GM19438 (cell line): ENCODE data around the gene COX5A.
A peak's percentile ranks its signal among the peaks of the same experiment; 100 is the strongest.
"Not testable (repeated sequence)": the region's sequence is repeated elsewhere in the genome, so short reads cannot be mapped to it uniquely, and the experiment has no call there.

Experiments used
- ATAC-seq: cut with Tn5 transposase; IDR thresholded peaks from one replicate; pipeline ENCODE4 v1.9.1; 2021; ENCODE audit warnings: low read depth; ENCODE audit not compliant: unreplicated experiment

Gene COX5A

DNA sequence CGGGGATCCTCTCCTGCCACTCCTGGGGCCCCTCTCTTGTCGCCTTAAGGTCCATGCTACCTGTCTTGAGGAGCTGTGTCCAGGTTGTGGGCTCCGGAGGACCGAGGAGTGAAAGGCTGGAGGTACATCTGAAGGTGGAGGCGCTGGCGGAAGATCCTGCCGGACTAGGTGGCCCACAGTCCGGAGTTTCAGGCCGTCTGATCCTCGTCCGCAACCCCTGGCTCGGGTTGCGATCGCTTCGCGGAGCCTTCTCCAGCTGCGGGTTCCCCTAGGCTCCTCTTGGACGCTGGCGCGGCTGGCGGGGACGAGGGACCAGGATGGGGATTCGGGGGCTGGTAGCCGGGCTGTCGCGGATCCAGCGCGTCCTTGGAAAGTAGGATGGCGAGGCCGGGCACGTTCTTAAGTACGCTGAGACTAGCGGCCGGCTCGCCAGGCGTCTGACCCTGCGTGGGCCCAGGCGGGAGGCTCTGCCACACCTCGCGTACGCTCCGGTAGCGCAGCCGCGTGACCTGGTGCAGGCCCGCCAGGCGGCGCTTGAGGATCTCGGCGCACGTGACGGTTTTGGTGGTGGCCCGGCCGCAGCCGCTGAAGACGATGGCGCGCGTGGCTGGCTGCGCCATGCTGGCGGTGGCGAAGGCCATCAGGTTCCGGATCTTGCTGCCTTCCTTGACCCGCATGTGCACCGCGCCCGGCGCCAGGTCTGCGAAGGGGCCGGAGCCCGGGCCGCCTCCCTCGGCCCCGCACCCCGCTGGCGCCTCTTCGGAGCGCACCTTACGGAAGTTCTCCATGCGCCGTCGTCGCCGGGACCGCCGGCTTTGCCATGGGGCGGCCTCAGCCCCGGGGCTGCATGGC is 18.1 kb upstream of the COX5A start:
- ATAC-seq: peak; percentile 52

DNA sequence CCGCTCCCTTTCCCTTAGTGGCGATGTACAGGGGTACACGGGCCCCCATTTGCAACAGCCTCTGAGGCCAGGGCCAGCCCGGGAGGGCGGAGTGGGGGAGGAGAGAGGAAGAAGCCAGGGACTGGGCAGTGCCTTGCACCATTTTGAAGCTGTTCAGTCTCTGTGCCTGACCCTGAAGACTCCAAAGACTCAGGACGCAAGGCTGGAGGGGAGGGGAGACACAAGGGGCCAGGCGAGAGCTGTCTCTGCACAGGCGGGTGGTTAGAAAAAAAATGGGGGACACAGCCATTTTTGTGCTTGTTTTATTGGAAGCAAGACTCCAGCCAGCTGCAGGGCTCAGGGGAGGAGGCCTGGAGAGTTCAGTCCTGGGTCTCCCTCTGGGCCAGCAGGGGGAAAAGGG is 17.1 kb upstream of the COX5A start:
- no peak for ATAC-seq

- no peak for ATAC-seq
These were observed 16.6 kb upstream of the COX5A start for GRCh38 chr15:74954515-74954914.

DNA sequence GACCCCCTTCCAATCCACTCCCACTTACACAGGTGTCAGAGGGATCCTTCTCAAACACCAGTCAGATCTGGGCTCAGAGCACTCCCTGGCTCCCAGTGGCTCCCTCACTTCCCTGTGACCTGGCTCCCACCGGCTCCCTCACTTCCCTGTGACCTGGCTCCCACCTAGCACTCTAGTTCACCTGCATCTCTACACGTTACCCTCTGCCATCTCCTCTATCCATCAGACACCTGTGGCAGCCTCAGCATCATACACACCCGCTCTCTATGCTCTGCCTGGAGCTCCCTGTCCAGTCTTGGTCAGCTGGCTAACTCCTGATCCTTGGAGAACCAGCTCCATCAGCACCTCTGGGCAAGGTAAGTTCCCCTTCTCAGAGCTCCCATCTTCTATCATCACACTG is 13.1 kb upstream of the COX5A start:
- no peak for ATAC-seq

DNA sequence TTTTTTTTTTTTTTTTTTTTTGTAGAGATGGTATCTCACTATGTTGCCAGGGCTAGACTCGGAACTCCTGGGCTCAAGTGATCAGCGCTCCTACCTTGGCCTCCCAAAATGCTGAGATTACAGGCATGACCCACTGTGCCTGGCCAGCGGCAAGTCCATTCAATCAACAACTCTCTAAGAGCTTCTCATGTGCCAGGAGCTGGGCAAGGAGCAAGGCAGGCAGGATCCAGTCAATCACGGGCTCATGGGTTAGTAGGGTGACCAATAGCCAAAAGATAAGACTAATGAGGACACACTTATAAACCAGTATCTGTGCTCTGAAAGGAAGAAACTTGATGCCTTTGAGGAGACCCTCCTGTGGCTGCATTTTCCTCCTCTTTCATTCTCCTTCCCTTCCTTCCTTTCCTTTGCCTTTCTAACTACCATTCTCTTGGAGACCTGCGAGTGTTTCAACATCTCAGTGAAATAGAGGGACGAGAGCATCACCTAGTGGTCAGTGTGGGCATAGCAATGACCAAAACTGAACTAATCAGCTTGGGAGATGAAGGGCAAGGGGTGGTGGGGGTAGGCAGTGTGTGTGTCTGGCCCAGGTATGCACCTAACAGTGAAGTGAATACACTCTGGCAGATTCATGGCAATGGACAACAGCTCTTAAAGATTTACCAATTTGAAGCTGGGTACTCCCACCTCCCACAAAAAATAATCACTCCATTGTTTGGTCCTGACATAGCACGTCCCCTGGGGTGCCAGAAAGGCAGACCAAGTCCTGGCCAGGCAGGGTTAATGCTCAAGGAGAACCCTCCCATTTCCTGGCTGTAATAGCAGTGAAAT is 12.4 kb upstream of the COX5A start:
- ATAC-seq: no peak

DNA sequence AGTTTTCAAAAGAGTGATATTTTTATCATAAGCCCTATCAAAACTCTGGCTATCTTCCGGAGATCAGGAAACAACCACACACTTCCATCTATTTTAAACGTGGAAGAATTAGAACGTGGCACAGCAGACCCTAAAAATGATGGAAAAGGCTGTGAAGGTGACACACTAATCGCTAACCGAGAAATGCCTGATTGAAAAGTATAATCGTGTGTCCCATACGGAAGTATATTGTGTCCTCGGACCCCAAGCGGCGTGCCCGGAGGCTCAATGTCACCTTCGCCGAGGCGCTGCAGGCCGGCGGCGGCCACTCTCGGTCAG is 642 bp downstream of the COX5A start:
- no peak for ATAC-seq

GRCh38 chr15:74935193-74935592 is 2.7 kb downstream of the COX5A start:
- ATAC-seq: not testable (repeated sequence)

DNA sequence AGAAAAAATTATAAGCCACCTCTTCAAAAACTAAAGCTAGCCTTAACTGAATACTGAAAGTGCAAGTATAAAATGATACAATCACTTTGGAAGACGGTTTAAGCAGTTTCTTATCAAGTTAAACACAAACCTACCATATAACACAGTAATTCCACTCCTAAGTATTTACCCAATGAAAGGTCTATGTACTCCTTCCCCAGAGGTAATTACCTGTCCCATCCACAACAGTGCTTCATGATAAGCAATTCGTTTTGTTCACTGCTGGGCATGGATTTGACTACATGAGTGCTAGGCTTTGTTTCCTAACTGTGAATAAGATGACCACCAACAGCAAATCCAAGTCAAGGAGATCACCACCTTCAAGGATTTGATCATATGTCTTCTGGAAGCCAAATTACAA is 4.3 kb downstream of the COX5A start:
- no peak for ATAC-seq

DNA sequence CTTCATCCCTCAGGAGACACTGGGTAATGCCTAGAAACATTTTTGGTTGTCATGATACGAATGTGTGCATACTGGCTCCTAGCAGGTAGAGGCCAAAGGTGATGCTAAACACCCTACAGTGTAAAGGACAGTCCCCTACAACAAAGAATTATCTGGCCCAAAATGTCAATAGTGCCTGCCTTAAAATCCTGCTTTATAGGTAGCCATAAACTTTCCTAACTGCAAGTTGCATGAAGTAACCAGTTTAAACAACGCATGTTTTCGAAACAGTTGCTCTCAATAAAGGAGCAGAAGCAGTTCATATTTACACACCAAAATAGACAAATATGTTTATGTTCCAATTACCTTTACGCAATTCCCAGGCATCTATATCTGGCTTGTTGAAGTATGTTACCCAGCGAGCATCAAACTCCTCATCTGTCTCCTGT is 9.1 kb downstream of the COX5A start:
- ATAC-seq: no peak

DNA sequence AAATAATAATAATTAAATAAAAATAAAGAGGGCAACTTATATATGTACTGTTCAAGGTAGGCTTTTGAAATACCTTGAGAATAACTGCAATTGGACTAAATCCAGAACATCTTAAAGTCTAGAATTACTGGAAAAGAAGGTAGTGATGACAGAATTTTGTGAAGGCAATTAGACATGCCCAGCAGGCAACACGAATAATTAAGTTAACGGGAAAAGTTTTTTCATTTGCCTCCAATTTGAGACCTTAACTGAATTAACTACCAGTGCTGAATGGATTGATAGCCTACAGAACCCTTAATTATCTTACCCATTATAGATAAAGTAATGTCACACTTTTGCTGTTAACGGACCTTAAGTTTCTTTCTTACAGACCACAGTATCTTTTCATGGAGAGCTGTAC is 13.3 kb downstream of the COX5A start:
- no peak for ATAC-seq

DNA sequence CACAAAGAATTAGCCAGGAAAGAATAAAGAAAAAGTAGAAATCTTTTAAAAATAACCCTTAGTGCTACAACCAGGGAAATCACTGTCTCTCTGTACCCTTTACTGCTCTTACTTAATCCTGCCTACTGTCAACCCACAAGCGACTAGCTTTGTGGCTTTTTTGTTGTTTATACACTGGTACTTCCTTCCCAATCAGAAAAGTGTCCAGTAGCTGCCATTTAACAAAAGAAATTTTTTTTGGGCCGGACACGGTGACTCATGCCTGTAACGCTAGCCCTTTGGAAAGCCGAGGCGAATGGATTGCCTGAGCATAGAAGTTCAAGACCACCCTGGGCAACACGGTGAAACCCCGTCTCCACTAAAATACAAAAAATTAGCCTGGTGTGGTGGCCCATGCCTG is 17.4 kb downstream of the COX5A start:
- no peak for ATAC-seq

GRCh38 chr15:74917676-74918075 is 20.2 kb downstream of the COX5A start:
- no peak for ATAC-seq

GRCh38 chr15:74913799-74914198 is 24.1 kb downstream of the COX5A start:
- not testable (repeated sequence) for ATAC-seq

DNA sequence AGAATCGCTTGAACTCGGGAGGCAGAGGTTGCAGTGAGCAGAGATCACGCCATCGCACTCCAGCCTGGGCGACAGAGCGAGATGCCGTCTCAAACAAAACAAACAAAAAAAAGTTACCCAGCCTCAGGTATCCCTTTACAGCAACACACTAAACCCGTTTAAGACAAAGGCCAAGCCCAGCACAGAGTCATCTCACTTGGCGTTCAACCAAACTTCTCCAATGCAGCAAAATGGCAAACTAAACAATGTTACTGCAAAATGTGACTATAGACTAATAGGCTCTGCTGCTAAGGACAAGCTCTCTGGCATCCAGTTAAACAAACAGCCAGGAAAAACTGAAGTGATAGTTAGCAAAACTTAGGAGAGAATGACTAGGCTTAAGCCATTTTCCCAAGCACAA is 24.8 kb downstream of the COX5A start:
- no peak for ATAC-seq

GRCh38 chr15:74908635-74909034 is 29.2 kb downstream of the COX5A start:
- no peak for ATAC-seq

DNA sequence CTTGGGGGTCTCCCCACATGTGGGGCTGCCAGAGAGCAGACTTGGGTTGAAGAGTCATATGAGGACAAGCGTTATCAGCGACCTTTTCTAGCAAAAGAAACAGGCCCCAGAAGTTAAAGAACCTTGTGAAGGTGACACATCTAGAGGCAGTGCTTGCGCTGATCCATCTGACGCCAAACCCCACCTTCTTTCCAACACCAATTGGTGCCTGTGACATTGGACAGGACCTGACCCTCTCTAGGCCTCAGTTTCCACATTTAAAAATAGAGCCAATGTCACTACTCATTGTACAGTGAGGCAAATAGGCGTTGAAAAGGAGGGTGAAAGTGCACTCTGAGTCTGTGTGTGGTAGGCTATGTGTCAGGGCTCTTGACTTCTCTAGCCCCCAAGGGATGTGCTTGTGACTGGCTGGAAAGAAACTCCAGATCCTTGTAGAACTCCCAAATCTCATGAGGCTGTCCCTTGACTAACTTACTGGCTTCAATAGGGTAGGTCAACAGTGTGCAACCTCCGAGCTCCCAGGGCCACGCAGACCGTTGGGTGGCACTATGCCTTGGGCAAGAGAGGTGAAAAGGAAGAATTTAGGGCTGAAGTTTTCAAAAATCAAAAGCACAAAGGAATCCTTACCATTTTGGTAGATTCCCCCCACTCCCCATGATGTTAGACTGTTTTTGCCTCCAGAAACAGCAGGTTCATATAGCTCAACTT is 30.6 kb downstream of the COX5A start:
- ATAC-seq: no peak

GRCh38 chr15:74906450-74907162 is 31.3 kb downstream of the COX5A start, which contains the start of gene FAM219B:
Gene FAM219B, minus strand, starts transcription at chr15:74906851. Its CDS starts 51 bp downstream, at chr15:74906800.
- ATAC-seq: peak; percentile 70

DNA sequence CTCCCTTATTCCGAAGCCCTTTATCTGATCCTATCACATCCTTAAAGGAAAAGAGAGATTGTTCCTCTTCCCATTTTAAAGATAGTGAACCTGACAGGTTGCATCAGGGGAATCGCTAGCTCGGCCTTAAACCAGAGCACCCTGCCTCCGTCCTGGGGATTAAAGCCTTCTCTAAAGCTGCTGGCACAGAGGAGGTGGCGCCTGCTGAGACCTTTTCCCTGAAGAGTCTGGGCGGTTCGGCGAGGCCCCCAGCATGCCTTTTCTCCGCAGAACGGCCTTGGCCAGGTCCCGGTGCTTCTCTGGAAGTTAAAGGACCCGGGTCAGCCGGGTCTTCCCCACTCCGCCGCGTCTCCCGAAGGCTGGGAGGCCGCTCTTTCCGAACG is 31.8 kb downstream of the COX5A start:
- peak; percentile 27 for ATAC-seq

DNA sequence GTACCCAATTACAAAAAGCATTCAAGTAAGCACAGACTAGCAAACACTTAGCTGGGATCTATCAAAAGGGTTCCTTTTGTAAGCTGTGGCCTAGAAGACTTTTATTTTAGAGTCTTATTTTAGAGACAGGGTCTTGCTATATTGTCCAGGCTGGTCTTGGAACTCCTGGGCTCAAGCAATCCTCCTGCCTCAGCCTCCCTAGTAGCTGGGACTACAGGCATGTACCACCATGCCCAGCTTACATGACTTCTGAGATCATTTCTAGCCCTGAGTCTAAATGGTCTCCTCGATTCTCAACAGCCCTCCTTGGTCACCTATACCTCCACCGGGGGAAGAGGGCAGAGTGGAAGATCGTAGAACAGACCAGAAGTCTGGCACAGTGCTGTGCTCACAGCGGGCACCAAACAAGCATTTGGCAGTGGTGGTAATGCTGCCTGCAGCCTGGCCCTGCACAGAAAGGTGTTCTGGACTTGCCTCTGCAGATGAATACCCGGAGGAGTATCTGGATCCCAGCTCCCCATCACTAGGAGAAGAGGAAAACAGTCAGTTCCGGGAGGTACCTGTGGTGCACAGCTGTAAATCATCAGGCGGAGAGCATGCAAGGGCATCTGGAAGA is 33.6 kb downstream of the COX5A start:
- ATAC-seq: no peak

DNA sequence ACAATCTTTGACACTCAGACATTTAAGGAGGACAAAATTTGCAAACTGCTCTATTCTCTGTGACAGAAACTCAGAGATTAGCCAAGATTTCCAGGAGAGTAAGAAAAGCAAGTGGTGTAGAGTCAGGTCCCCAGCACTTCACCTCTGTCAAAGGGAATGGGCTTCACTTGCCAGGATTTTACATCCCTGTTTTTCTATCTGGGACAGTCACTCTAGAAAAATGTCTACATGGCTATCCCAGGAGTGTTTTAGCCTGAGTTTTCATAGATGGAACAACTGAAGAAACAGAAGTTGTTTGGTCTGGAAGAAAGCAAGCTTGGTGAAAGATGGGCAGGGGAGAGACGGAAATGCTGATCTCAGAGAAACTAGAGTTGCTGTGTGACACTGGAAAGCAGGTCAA is 34.2 kb downstream of the COX5A start:
- ATAC-seq: no peak
